ENCODE data around the gene CACYBP. TPM values are rescaled to one million over a fixed set of nuclear protein-coding genes. Genes with fewer than 3 reads are reported as not detected.

CACYBP gene
- total and polyA plus RNA-seq, 2 of the 13 experiments (the other 11 are each of a cell fraction or from before 2014, with no cell fraction given): 18.4 to 183 TPM

DNA sequence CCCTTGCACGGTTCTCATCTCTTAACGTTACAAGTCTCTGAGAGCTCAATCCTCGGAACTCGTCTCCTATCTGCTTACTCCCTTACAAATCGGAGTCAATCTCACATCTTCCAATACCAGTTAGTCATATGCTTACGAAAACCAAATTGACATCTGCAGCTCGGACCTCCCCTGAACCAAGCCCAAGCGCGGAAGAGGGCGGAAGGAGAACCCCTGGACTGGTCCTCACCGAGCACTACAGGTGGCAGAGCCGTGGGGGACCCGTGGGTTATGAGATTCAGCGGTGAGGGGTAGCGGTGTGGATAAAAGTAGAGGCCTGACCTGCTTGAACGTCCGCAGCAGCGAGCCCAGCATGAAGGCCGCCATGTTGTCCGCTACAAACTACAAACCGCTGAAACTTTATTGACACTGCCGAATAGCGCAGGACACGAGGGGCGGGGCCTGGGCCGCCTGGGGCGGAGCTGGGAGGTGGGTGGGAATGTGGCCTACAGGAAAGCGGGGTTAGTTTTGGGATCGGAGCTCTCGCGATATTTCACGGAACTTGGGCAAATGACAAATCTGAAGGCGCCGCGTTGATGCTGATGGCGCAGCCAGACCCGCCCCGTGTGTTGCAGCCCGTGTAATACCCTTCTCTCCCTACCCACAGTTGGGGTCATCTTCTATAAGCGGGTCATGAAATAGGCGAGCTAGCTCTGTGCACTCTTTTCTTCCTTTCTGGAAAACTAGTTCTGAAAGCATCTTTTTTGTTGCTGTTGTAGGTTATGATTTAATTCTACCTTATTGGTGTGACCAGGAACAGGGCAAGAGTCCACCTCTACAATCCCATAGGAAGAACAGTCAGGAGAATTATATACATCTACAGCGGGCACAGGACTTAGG is 23.5 kb downstream of the CACYBP start, which contains the start of gene MRPS14 (continued):
- TF ChIP-seq, protein P1, sequence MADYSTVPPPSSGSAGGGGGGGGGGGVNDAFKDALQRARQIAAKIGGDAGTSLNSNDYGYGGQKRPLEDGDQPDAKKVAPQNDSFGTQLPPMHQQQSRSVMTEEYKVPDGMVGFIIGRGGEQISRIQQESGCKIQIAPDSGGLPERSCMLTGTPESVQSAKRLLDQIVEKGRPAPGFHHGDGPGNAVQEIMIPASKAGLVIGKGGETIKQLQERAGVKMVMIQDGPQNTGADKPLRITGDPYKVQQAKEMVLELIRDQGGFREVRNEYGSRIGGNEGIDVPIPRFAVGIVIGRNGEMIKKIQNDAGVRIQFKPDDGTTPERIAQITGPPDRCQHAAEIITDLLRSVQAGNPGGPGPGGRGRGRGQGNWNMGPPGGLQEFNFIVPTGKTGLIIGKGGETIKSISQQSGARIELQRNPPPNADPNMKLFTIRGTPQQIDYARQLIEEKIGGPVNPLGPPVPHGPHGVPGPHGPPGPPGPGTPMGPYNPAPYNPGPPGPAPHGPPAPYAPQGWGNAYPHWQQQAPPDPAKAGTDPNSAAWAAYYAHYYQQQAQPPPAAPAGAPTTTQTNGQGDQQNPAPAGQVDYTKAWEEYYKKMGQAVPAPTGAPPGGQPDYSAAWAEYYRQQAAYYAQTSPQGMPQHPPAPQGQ (CRISPR knock-in tag; IDR thresholded peaks at IDR 0.05; ENCODE audit: borderline replicate concordance): no peak
- no peak for TF ChIP-seq DZIP1 (CRISPR knock-in tag; IDR thresholded peaks at IDR 0.05)
- TF ChIP-seq SRF (IDR thresholded peaks at IDR 0.05; ENCODE audit: low read depth, low read length): no peak
- TF ChIP-seq HMG20B (CRISPR knock-in tag; conservative IDR thresholded peaks at IDR 0.05): 0 out of 2 replicates have a peak, but pooled peaks have one; percentile 11
- TF ChIP-seq, protein P2, sequence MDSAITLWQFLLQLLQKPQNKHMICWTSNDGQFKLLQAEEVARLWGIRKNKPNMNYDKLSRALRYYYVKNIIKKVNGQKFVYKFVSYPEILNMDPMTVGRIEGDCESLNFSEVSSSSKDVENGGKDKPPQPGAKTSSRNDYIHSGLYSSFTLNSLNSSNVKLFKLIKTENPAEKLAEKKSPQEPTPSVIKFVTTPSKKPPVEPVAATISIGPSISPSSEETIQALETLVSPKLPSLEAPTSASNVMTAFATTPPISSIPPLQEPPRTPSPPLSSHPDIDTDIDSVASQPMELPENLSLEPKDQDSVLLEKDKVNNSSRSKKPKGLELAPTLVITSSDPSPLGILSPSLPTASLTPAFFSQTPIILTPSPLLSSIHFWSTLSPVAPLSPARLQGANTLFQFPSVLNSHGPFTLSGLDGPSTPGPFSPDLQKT (CRISPR knock-in tag; IDR thresholded peaks at IDR 0.05; ENCODE audit: borderline replicate concordance): no peak
- 0 out of 2 replicates have a peak, but pooled peaks have one; percentile 21 for TF ChIP-seq ZBTB21 (CRISPR knock-in tag; IDR thresholded peaks at IDR 0.05)
- TF ChIP-seq U2AF1 (optimal IDR thresholded peaks at IDR 0.05; ENCODE audit: low read depth, low read length): no peak
- TF ChIP-seq PHF21A (CRISPR knock-in tag; IDR thresholded peaks at IDR 0.05): peak; percentile 70; the same call in 1 of the 2 replicates
- peak; percentile 79 for TF ChIP-seq SALL1 (CRISPR knock-in tag; IDR thresholded peaks at IDR 0.05)
- TF ChIP-seq CENPBD1 (CRISPR knock-in tag; IDR thresholded peaks at IDR 0.05; ENCODE audit: borderline replicate concordance, low read depth): no peak
- TF ChIP-seq HOXA7 (CRISPR knock-in tag; IDR thresholded peaks at IDR 0.05): no peak
- no peak for TF ChIP-seq ZNF30 (CRISPR knock-in tag; IDR thresholded peaks at IDR 0.05)
- TF ChIP-seq MYNN (CRISPR knock-in tag; IDR thresholded peaks at IDR 0.05; ENCODE audit: low read depth): no peak
- TF ChIP-seq ZNF329 (CRISPR knock-in tag; IDR thresholded peaks at IDR 0.05; ENCODE audit: low read depth): no peak
- peak; percentile 59 for TF ChIP-seq SRSF1 (optimal IDR thresholded peaks at IDR 0.05; ENCODE audit: low read depth, low read length)
- TF ChIP-seq PHB2 (IDR thresholded peaks at IDR 0.05; ENCODE audit: partially characterized antibody): no peak
- TF ChIP-seq ATM (IDR thresholded peaks at IDR 0.05; ENCODE audit: borderline replicate concordance): no peak
- no peak for TF ChIP-seq ZNF674 (CRISPR knock-in tag; IDR thresholded peaks at IDR 0.05; ENCODE audit: low read depth)
- no peak for TF ChIP-seq NFIC (IDR thresholded peaks at IDR 0.05; ENCODE audit: low read length)
- no peak for TF ChIP-seq ISX (CRISPR knock-in tag; conservative IDR thresholded peaks at IDR 0.05)
- no peak for TF ChIP-seq ZFP41 (CRISPR knock-in tag; IDR thresholded peaks at IDR 0.05; ENCODE audit: borderline replicate concordance)
- peak; percentile 37; the same call in 1 of the 2 replicates for TF ChIP-seq ZNF124 (CRISPR knock-in tag; IDR thresholded peaks at IDR 0.05)
- peak; percentile 52; the same call in 1 of the 2 replicates for TF ChIP-seq ARNT2 (CRISPR knock-in tag; IDR thresholded peaks at IDR 0.05; ENCODE audit: low read depth)
- TF ChIP-seq TCF7 (IDR thresholded peaks at IDR 0.05; ENCODE audit: low read depth): no peak
- no peak for TF ChIP-seq NR1H2 (CRISPR knock-in tag; IDR thresholded peaks at IDR 0.05; ENCODE audit: borderline replicate concordance, low read depth)

All from HepG2 (cell line).